CD4-positive, alpha-beta T cell treated with Interleukin-17A for 1 hour (primary cell): ENCODE results near the gene ZNF777.
"Not testable (repeated sequence)": the region's sequence is repeated elsewhere in the genome, so short reads cannot be mapped to it uniquely, and the experiment has no call there.

ENCODE experiments used
- DNase-seq: peaks from one replicate; pipeline ENCODE4 v3.0.0-alpha.2; 2020

Gene ZNF777

GRCh38 chr7:149404396-149404795 is 56.5 kb downstream of the ZNF777 start:
- DNase-seq = no peak

GRCh38 chr7:149398195-149398820 is 62.6 kb downstream of the ZNF777 start:
- DNase-seq = no peak

- no peak for DNase-seq
Observed at GRCh38 chr7:149397470-149398043, 63.3 kb downstream of the ZNF777 start.

- not testable (repeated sequence) for DNase-seq
Observed at GRCh38 chr7:149388550-149389335, 72.1 kb downstream of the ZNF777 start.

- not testable (repeated sequence) for DNase-seq
Observed at GRCh38 chr7:149386514-149386913, 74.3 kb downstream of the ZNF777 start.

- DNase-seq = no peak
Observed at GRCh38 chr7:149385195-149385950, 75.5 kb downstream of the ZNF777 start.
